Panc1 (cell line): Measurements from ENCODE around the gene EYS.

Source experiments
- CTCF ChIP-seq: fragments of 450-650 bp; IDR thresholded peaks from 2 replicates; pipeline ENCODE4 v1.5.1; 2017; ENCODE audit warnings: mild to moderate bottlenecking
- POLR2AphosphoS5 ChIP-seq: IDR thresholded peaks from 2 replicates; pipeline ENCODE4 v1.6.1; 2012; ENCODE audit warnings: mild to moderate bottlenecking, low read depth, low read length, moderate library complexity
- REST ChIP-seq, 2 experiments: IDR thresholded peaks; 2 replicates each; pipeline ENCODE4 v1.6.1; 2011 to 2012; ENCODE audit warnings: low read depth in 2 of 2, control low read depth in 1 of 2, low read length in 1 of 2, mild to moderate bottlenecking in 1 of 2, moderate library complexity in 1 of 2; ENCODE audit not compliant: insufficient read depth in 1 of 2
- SIN3A ChIP-seq: IDR thresholded peaks from 2 replicates; pipeline ENCODE4 v1.6.1; 2012; ENCODE audit warnings: low read depth, mild to moderate bottlenecking, low read length, moderate library complexity, borderline replicate concordance; ENCODE audit not compliant: insufficient read depth
- TCF7L2 ChIP-seq: IDR thresholded peaks from 2 replicates; pipeline ENCODE4 v1.6.1; 2011; ENCODE audit warnings: mild to moderate bottlenecking, low read depth, low read length, inconsistent platforms

GRCh38 chr6:64041373-64041772 is 1665.7 kb downstream of the EYS start:
- TF ChIP-seq REST (IDR thresholded peaks at IDR 0.05; ENCODE audit: insufficient read depth in 1 of 2, low read depth in 2 of 2, low read length in 1 of 2) (no peak), CTCF (no peak), SIN3A (no peak), POLR2AphosphoS5 (no peak), TCF7L2 (no peak)
